HG03571 (cell line): ENCODE data around the gene TBKBP1.

Experiments used
- ATAC-seq: cut with Tn5 transposase; IDR thresholded peaks from one replicate; pipeline ENCODE4 v1.9.1; 2021; ENCODE audit not compliant: unreplicated experiment

Gene TBKBP1

GRCh38 chr17:47697906-47698711 lies 4.1 kb downstream of the TBKBP1 start:
- no peak for ATAC-seq

DNA sequence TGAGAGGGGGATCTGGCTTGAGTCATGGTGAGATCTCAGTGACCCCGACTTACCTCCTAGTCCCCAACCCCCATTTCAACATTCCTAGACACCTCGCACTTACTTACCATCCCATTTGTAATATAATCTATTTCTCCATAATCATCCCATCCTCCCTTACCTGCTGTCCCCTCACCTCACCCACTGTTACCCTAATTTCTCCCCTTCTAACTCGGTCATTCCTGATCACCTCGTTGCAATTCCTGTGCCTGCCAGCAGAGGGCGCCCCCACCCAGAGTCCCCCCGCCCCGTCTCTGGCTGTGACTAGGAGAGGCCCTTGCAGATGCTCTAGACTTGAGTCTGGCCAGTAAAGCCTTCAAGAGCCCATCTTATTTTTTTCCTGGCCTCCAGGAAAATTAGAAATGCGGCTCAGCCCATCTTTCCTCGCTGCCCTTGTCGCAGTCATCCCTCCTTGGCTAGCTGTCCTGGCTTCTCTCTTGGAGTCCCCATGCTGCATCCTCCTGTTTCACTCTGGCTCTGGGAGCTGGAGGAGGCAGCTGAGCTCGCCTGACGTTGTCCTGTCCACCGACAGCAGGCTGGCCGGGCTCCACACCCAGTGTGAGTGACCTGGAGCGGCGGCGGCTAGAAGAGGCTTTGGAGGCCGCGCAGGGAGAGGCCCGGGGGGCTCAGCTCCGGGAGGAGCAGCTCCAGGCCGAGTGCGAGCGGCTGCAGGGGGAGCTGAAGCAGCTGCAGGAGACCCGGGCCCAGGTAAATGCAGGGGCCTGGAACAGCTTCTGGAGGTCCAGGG lies 5.0 kb downstream of the TBKBP1 start:
- no peak for ATAC-seq

DNA sequence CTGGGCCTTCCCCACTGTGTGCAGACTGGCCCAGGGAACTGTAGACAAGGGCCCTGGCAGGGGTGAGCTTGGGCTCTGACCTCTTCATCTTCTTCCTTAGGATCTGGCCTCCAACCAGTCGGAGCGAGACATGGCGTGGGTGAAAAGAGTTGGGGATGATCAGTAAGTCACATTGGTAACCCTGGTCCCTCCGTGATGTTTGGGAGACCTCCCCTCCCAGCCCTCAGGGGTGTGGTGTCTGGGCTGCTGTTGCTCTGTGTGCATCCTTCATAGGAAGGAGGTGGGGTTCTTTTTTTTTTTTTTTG lies 5.5 kb downstream of the TBKBP1 start:
- ATAC-seq, result no peak

- no peak for ATAC-seq
Measured at GRCh38 chr17:47700471-47701449, 6.8 kb downstream of the TBKBP1 start.

DNA sequence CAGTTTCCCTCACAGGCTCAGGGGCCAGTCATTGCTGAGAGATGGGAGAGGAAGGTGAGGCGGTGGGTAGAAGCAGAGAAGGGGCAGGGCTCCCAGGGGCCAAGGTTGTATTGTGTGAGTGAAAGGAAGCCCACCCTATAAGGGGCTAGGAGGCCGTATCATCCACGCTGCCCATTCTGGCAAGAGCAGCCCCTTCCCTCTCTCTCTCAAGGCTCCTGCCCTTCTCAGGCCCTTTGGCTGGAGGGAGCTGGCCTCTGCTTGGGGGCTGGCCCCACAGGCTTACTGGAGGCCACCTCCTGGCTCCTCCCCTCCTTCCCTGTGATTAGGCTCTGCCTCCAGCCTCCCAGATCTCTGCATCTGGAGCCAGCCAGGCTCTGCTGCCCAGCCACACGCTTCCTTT lies 7.6 kb downstream of the TBKBP1 start:
- ATAC-seq, result no peak

DNA sequence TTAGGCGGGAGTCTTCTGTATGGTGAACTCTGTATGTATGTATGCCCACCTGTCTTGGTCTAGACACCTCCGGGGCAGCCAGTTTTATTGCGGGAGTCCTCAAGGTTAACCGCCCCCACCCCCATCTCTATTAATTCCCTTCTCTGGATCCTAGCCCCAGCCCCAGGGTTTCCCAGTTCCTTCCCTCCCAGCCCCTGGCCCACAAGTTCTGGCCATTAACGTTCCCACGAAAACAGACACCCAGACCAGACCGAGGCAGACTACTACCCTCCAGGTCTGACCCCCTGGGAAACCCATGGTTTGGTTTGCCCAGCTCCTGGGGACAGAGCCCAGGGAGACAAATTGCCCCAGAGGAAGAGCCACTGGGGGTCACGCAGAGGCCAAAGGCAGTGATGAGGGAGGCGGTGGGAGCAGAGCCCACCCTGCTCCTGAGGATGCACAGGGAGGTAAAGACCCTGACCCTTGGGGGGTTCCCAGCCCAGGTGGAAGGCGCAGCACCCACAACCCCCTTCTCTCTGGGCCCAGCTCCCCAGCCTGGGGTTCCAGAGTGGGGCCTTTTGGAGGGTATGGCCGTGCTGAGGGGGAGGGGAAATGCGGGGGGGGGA lies 8.5 kb downstream of the TBKBP1 start:
- no peak for ATAC-seq

- ATAC-seq, result no peak
Measured at GRCh38 chr17:47703191-47703591, 9.2 kb downstream of the TBKBP1 start.

GRCh38 chr17:47703671-47704070 lies 9.7 kb downstream of the TBKBP1 start:
- no peak for ATAC-seq

DNA sequence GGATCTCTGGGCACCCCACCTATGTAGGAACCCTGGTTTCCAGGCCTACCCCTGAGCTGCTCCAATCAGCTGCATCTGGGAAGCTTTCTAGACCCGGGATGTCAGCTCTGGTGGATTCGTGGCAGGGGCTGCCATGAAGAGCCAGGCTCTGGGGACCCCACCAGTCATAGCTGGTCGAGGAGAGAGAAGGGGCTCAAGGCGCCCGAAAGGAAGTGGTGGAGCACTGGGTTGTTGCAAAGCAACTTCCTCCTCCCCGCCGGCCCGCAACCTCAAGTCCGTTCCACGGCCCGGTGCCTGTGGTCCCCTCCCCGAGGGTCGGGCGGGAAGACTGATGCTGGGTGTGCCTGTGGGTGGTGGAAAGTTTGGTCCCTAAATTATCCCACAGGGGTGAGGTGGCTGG lies 10.2 kb downstream of the TBKBP1 start:
- no peak for ATAC-seq

- no peak for ATAC-seq
Measured at GRCh38 chr17:47704736-47705135, 10.8 kb downstream of the TBKBP1 start.

DNA sequence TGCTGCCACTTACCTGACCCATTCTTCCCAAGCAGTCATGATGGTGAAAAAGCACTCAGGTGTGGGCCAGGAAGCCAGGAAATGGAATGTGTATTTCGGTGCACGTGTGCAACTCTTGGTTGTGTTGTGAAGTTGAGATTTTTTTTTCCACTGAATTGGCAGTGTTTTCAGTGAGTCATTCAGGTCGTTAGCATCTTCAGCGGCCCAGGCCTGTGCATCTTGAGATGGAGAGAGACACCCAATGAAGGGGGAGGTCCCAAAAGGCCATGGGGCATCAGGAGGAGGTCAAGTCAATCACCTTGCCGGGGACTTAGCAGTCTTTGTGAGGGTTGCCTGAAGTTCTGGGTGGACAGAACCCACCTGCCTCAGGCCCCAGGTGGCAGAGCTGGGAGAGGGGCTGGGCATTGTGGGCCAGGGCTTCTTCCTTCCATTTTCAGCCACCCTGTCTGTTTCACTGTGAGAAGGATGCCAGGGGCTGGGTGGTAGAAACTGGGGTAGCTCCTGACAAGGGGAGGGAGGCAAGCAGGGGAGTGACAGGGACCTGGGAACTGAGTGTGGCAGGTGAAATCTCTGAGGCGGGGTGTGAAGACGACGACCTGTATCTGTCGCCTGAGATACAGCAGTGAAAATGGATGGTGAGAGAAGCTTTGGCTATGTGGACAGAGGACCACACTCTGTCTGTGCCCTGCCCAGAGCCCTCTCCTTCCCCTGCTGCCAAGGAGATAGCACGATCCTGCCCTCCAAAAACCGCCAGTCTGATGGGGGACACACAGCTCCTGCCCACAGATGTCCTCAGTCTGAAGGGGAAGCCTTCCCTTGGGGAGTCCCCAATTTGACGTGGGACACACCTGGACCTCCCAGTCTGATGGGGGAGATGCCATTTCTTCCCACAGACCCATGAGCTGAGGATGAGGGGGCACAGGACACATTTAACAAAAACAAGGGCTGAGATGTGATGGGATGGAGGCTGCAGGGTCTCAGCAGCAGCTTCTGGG lies 11.9 kb downstream of the TBKBP1 start:
- ATAC-seq, result no peak

DNA sequence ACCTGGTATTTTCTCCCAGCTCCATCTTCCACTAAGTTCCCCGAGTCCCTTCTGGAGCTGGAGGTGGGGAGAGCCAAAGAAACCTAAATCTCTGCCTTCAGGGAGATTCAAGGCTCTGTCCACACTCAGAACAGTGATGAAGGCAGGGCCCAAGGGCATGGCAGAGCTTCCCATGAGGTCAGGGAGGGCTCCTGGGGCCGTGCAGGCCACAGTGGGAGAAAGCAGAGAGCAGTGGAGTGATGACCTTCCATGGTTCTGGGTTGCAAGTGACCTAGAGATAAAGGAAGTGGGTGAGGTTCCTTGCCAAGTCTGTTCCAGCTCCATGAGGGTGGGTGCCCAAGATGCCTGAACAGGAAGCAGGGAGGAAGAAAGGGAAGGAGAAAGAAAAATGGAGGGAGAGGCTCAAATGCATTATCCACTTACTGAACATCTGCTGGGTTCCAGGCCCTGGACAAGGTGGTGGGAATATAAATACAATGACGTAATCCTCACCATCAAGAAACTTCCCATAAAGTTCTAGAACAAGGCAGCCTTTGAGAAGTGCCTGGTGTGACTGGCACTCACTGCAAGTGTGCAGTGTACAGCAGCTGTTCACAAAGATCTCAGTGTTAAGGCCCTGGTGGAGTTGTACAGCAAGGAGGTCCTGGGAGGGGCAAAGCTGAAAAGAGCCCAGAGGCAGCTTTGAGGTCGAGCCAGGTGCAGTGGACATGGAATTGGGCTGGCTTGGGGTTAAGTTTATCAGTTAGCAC lies 13.3 kb downstream of the TBKBP1 start:
- ATAC-seq, result no peak

GRCh38 chr17:47707884-47708283 lies 13.9 kb downstream of the TBKBP1 start:
- ATAC-seq, result no peak

- no peak for ATAC-seq
Measured at GRCh38 chr17:47708312-47708863, 14.4 kb downstream of the TBKBP1 start.

GRCh38 chr17:47708864-47709541 lies 15.0 kb downstream of the TBKBP1 start:
- ATAC-seq, result no peak

DNA sequence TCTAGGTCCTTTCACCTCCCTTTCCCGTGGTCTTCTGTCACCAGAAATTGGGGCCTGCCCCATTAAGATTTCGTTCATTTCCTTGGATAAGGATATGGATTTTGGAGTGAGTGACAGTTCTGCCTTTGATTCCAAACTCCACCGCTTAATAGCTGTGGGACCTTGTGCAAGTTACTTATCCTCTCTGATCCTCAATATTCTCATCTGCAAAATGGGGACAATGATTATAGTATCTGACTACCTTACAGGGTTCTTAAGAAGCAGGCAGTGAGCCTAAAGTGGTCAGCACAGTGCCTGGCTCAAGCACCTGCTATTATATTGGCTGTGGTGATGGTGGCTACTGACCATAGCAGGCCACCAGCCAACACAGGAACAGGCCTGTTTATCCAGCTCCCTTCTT lies 15.6 kb downstream of the TBKBP1 start:
- no peak for ATAC-seq

DNA sequence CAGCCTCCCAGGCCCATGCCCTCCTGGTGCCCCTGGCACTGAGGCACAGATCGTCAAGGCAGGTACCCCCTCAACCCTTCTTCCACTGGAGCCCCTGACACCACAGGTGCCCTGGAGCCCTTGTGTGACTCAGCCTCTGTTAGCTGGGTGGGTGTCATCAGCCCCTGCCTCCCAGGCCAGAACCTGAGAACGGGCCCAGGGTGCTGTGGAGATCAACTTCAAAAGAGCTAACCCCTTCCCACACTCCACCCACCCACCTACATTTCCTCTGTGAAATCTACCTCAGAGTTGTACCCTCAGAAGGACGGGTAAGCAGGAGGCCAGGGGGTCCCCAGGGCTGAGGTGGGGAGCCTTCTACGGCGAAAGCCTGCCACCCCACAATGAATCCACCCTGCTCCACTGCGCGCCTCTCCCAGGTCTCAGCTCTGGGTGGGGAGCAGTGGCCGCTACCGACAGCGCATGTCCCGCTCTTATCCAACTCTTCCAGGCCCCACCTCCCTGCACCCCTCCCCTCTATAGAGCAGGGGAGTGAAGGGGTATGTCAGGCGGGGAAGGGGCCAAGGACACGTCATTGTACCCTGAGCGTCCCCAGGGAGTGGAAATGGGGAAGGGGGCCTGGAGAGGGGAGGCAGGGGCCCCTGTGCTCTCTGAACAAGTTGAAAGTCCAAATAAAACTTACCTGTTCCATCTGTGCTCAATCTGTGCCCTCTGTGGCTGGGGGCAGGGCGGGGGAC lies 17.6 kb downstream of the TBKBP1 start:
- ATAC-seq, result no peak
